Lower lobe of right lung (tissue), 2 donors: ENCODE measurements around the gene ASH1L. TPM values are rescaled to one million over a fixed set of nuclear protein-coding genes. Genes with fewer than 3 reads are reported as not detected.
"Not testable (repeated sequence)": the region's sequence is repeated elsewhere in the genome, so short reads cannot be mapped to it uniquely, and the experiment has no call there.

Experiments used
- ATAC-seq, 2 donors: fragments of 200-7000 bp; cut with Tn5 transposase; one replicate each; pipeline ENCODE4 v1.9.1; 2020 to 2022; ENCODE audit warnings: mild to moderate bottlenecking in 2 of 2, moderate library complexity in 2 of 2
- DNase-seq: peaks from one replicate; pipeline ENCODE4 v3.0.0-alpha.2; 2020
- H3K27ac ChIP-seq: fragments of 200-600 bp; one replicate; pipeline ENCODE4 v1.8.0; 2022
- H3K27me3 ChIP-seq: fragments of 200-600 bp; one replicate; pipeline ENCODE4 v1.8.0; 2022; ENCODE audit warnings: low read depth
- H3K36me3 ChIP-seq: fragments of 200-600 bp; one replicate; pipeline ENCODE4 v1.8.0; 2022; ENCODE audit warnings: mild to moderate bottlenecking
- H3K4me1 ChIP-seq: fragments of 200-600 bp; one replicate; pipeline ENCODE4 v1.8.0; 2022
- H3K4me3 ChIP-seq: fragments of 200-600 bp; one replicate; pipeline ENCODE4 v1.8.0; 2022; ENCODE audit warnings: mild to moderate bottlenecking
- H3K9me3 ChIP-seq: fragments of 200-600 bp; one replicate; pipeline ENCODE4 v1.8.0; 2022
- CTCF ChIP-seq: fragments of 200-600 bp; IDR thresholded peaks from one replicate; pipeline ENCODE4 v1.8.0; 2022; ENCODE audit warnings: antibody characterized with exemption, mild to moderate bottlenecking
- intact Hi-C: fragments of 100-400 bp; cut with DNase I; formaldehyde crosslinking; loops from one replicate; pipeline ENCODE4 v1.11.0; 2022
- long read RNA-seq: library from polyadenylated mRNA; unstranded; transcript quantifications from one replicate; pipeline ENCODE4 v2.0.0, GENCODE V29; 2021
- total RNA-seq: library from RNA; stranded (reverse); fragmentation: NEBNext Ultra II Directional; extraction: Animal tissue kit (Norgen Biotek cat#: 25700); gene quantifications from one replicate; pipeline ENCODE4 v1.2.1, GENCODE V29; 2021
- donor health status: DM: no; HTN: yes; CAD: no; lungs with severe emphysema.

The ASH1L gene
- 59.8 TPM for total RNA-seq
- long read RNA-seq, partial matches to known transcripts: 17 of 57 reads
- long read RNA-seq, other reads (novel, unspliced or antisense): 40 of 57 reads

GRCh38 chr1:155562581-155563376 lies at the start of gene ASH1L:
TSS of gene ASH1L (minus strand) at chr1:155562803. CDS start at chr1:155521519, 41,284 bp downstream.
- H3K36me3 ChIP-seq: peaks cover 8% of the 10 kb centered on the region
- DNase-seq (peak; percentile 95), ATAC-seq (peak; percentile 96 to 97)
- peak; percentile 21 for TF ChIP-seq CTCF
- H3K27ac ChIP-seq: peak within 1 kb of the TSS; percentile 96
- no peaks in the 10 kb centered on the region for H3K9me3 ChIP-seq
- peak within 1 kb of the TSS; percentile 91 for H3K4me3 ChIP-seq
- peaks cover 43% of the 10 kb centered on the region for H3K4me1 ChIP-seq
- intact Hi-C loops: no loop called here
- H3K27me3 ChIP-seq: no peaks in the 10 kb centered on the region

DNA sequence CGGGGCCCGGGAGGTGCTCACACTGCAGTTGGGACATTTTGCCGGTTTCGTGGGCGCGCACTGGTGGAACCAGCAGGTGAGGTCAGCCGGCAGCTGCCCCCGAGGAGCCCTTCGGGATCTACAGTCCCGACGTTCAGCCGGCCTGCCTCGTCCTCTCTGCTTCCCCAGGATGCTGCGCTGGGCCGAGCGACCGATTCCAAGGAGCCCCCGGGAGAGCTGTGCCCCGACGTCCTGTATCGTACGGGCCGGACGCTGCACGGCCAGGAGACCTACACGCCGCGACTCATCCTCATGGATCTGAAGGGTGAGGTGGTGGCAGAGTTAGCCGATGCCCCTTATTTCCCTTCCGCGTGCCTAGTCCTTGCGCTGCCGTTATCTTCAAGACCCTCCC lies 47.6 kb upstream of the ASH1L start:
- DNase-seq, H3K27ac ChIP-seq, H3K4me1 ChIP-seq, intact Hi-C loops, H3K9me3 ChIP-seq, H3K27me3 ChIP-seq: not testable (repeated sequence)
- Histone ChIP-seq H3K4me3 (peak overlapping the region; percentile 64), H3K36me3 (peaks cover 14% of the 10 kb centered on the region)
- ATAC-seq: peak; percentile 55 to 65

DNA sequence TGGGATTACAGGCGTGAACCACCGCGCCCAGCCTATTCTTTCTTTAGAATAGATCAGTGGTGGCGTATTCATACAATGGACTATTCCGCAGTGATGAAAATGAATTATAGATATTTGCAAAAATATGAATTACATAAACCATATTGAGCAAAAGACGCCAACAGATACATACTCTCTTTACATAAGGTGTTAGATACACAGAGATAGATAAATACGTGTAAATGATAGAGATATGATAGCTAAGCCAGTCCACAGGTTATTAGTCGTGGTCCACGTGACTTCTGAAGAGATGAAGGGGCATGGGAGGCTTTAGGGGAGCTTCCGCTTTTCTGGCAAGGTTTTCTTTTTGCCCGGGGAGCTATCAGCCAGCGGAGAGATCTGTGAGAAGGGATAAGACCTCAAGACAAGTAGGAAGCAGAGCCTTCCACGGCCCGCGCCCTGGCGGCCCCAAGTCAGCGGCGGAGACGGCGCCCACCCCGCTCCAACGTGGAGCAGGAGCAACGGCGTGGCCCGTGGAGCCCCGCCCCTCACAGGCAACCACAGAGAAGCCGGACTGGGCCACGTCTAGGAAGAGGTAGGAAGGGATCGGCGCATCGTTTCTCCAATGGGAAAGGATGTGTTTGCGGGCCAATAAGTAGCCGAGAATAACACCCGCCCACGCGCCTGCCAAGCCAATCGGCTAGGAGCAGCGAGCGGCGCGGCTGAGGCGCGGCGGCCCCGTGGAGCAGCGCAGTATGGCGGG lies 47.1 kb upstream of the ASH1L start, which contains the start of gene MSTO1:
MSTO1 (plus strand) TSS at position 704 of the 742 bp plus-strand sequence; CDS start at position 735, 31 bp downstream.
- H3K36me3 ChIP-seq: peaks cover 14% of the 10 kb centered on the region
- H3K4me3 ChIP-seq: peak within 1 kb of the TSS; percentile 64
- peak; percentile 99 for ATAC-seq
- no peak for TF ChIP-seq CTCF
- DNase-seq: peak; percentile 98
- H3K27ac ChIP-seq: peak within 1 kb of the TSS; percentile 79
- no peaks in the 10 kb centered on the region for H3K4me1 ChIP-seq
- intact Hi-C loops: no loop called here
- no peaks in the 10 kb centered on the region for H3K9me3 ChIP-seq
- H3K27me3 ChIP-seq: no peaks in the 10 kb centered on the region

- H3K36me3 ChIP-seq: peaks cover 14% of the 10 kb centered on the region
- DNase-seq: no peak
- H3K4me1 ChIP-seq: no peaks in the 10 kb centered on the region
- H3K9me3 ChIP-seq: no peaks in the 10 kb centered on the region
- no peak for TF ChIP-seq CTCF
- intact Hi-C loops: no loop called here
- no peak overlapping the region for H3K4me3 ChIP-seq
- no peak overlapping the region for H3K27ac ChIP-seq
- no peaks in the 10 kb centered on the region for H3K27me3 ChIP-seq
- no peak for ATAC-seq
These were observed 46.3 kb upstream of the ASH1L start for GRCh38 chr1:155608888-155609225.

GRCh38 chr1:155607708-155608107 lies 45.1 kb upstream of the ASH1L start:
- intact Hi-C loops: no loop called here
- Histone ChIP-seq H3K4me1 (no peaks in the 10 kb centered on the region), H3K27me3 (no peaks in the 10 kb centered on the region), H3K27ac (no peak overlapping the region), H3K9me3 (no peaks in the 10 kb centered on the region), H3K4me3 (no peak overlapping the region), H3K36me3 (peaks cover 8% of the 10 kb centered on the region)
- DNase-seq (no peak), ATAC-seq (no peak)
- TF ChIP-seq CTCF: no peak

GRCh38 chr1:155599828-155600572 lies 37.4 kb upstream of the ASH1L start:
- intact Hi-C loops, H3K36me3 ChIP-seq, ATAC-seq: not testable (repeated sequence)

More at GRCh38 chr1:155599828-155600572, 37.4 kb upstream of the ASH1L start:
- not testable (repeated sequence) for H3K9me3 ChIP-seq, H3K27me3 ChIP-seq, H3K4me1 ChIP-seq, H3K27ac ChIP-seq, H3K4me3 ChIP-seq, DNase-seq
